HepG2 (cell line): ENCODE measurements around the gene SEC31A. TPM values are rescaled to one million over a fixed set of nuclear protein-coding genes. Genes with fewer than 3 reads are reported as not detected.
A peak's percentile ranks its signal among the peaks of the same experiment; 100 is the strongest.

ENCODE experiments used
- ARNT2 ChIP-seq: sonication (generic); formaldehyde crosslinking; IDR thresholded peaks from 2 replicates; pipeline ENCODE4 v1.8.0; 2022; ENCODE audit warnings: mild to moderate bottlenecking, low read depth, missing genetic modification reagents, moderate library complexity
- ATAD3A ChIP-seq: sonication (generic); formaldehyde crosslinking; IDR thresholded peaks from 2 replicates; pipeline ENCODE4 v1.4.0; 2020; ENCODE audit warnings: missing genetic modification reagents
- DR1 ChIP-seq: sonication (generic); formaldehyde crosslinking; IDR thresholded peaks from 2 replicates; pipeline ENCODE4 v1.8.0; 2021; ENCODE audit warnings: mild to moderate bottlenecking, missing genetic modification reagents, inconsistent platforms
- ELF1 ChIP-seq: sonication (generic); formaldehyde crosslinking; IDR thresholded peaks from 2 replicates; pipeline ENCODE4 v1.4.0; 2020; ENCODE audit warnings: missing genetic modification reagents
- ELF4 ChIP-seq: sonication (generic); formaldehyde crosslinking; IDR thresholded peaks from 2 replicates; pipeline ENCODE4 v1.5.0; 2020; ENCODE audit warnings: missing genetic modification reagents, mild to moderate bottlenecking, moderate library complexity, borderline replicate concordance
- GATA4 ChIP-seq: sonication (generic); IDR thresholded peaks from 2 replicates; pipeline ENCODE4 v1.6.1; 2016; ENCODE audit warnings: antibody characterized with exemption, low read depth, borderline replicate concordance
- GATAD1 ChIP-seq: IDR thresholded peaks from 2 replicates; pipeline ENCODE4 v1.6.1; 2016; ENCODE audit warnings: missing genetic modification reagents, missing compliant biosample characterization
- HNF4G ChIP-seq, 2 experiments: sonication (generic) in 1 of 2; formaldehyde crosslinking in 1 of 2; IDR thresholded peaks; 2 replicates each; pipeline versions ENCODE4 v1.4.0 to v1.6.1; 2011 to 2020; ENCODE audit warnings: borderline replicate concordance in 2 of 2, low read depth in 2 of 2, mild to moderate bottlenecking in 2 of 2, low read length in 1 of 2, missing genetic modification reagents in 1 of 2, moderate library complexity in 1 of 2
- HOXA5 ChIP-seq: sonication (generic); formaldehyde crosslinking; IDR thresholded peaks from 2 replicates; pipeline ENCODE4 v1.4.0; 2020; ENCODE audit warnings: missing genetic modification reagents
- NR0B2 ChIP-seq: sonication (generic); formaldehyde crosslinking; IDR thresholded peaks from 2 replicates; pipeline ENCODE4 v1.4.0; 2020; ENCODE audit warnings: mild to moderate bottlenecking, missing genetic modification reagents
- PAXIP1 ChIP-seq: sonication (generic); formaldehyde crosslinking; conservative IDR thresholded peaks from 2 replicates; pipeline ENCODE4 v1.4.0; 2020; ENCODE audit warnings: mild to moderate bottlenecking, missing genetic modification reagents, moderate library complexity
- RARG ChIP-seq: sonication (generic); formaldehyde crosslinking; IDR thresholded peaks from 2 replicates; pipeline ENCODE4 v1.4.0; 2020; ENCODE audit warnings: low read depth, mild to moderate bottlenecking, missing genetic modification reagents
- RBM39 ChIP-seq: fragments of 200-400 bp; formaldehyde crosslinking; IDR thresholded peaks from one replicate; pipeline ENCODE4 v1.6.1; 2018; ENCODE audit warnings: antibody characterized with exemption, mild to moderate bottlenecking, low read depth, low read length; ENCODE audit not compliant: poor library complexity, severe bottlenecking
- SETDB1 ChIP-seq: sonication (generic); formaldehyde crosslinking; IDR thresholded peaks from 2 replicates; pipeline ENCODE4 v1.5.1; 2020; ENCODE audit warnings: missing genetic modification reagents, mild to moderate bottlenecking, borderline replicate concordance
- SNAI1 ChIP-seq: sonication (generic); formaldehyde crosslinking; IDR thresholded peaks from 2 replicates; pipeline ENCODE4 v1.5.0; 2020; ENCODE audit warnings: mild to moderate bottlenecking, missing genetic modification reagents, borderline replicate concordance
- STAT6 ChIP-seq: sonication (generic); formaldehyde crosslinking; IDR thresholded peaks from 2 replicates; pipeline ENCODE4 v1.4.0; 2020; ENCODE audit warnings: missing genetic modification reagents, mild to moderate bottlenecking, borderline replicate concordance
- TFDP2 ChIP-seq: sonication (generic); formaldehyde crosslinking; IDR thresholded peaks from 2 replicates; pipeline ENCODE4 v1.4.0; 2020; ENCODE audit warnings: missing genetic modification reagents
- ZMYM3 ChIP-seq: sonication (generic); formaldehyde crosslinking; IDR thresholded peaks from 2 replicates; pipeline ENCODE4 v1.5.1; 2020; ENCODE audit warnings: mild to moderate bottlenecking, missing genetic modification reagents
- polyA plus RNA-seq, 8 experiments: library from polyadenylated mRNA; depleted of rRNA in 3 of 8; stranded (reverse) in 7 of 8; unstranded in 1 of 8; fragments of >200 nt; fragmentation: Illumina TruSeq in 4 of 8; extraction: Trizol in 4 of 8; gene quantifications; 2 replicates each; pipeline versions ENCODE4 v1.2.1 to v1.2.3, GENCODE V29; 2011 to 2016; ENCODE audit warnings: low read depth in 4 of 8, missing spikeins in 1 of 8, mixed read lengths in 1 of 8; ENCODE audit not compliant: insufficient read depth in 1 of 8
- total RNA-seq, 5 experiments: library from RNA; depleted of rRNA; stranded (reverse); fragments of >200 nt; fragmentation: Illumina TruSeq; extraction: Trizol; gene quantifications; 2 replicates each; pipeline ENCODE4 v1.2.3, GENCODE V29; 2016; ENCODE audit warnings: low read depth in 1 of 5

Gene SEC31A
- total and polyA plus RNA-seq, 2 of the 13 experiments (the other 11 are each of a cell fraction or from before 2014, with no cell fraction given) = 231 to 435 TPM

GRCh38 chr4:82890901-82891706 lies at the start of gene SEC31A (continued):
- TF ChIP-seq RBM39 = peak; percentile 83
- TF ChIP-seq HOXA5 (CRISPR knock-in tag) = peak; percentile 85
- TF ChIP-seq ELF1 (CRISPR knock-in tag) = peak; percentile 100
- TF ChIP-seq SETDB1 (CRISPR knock-in tag) = no peak
- TF ChIP-seq DR1 (CRISPR knock-in tag) = peak; percentile 96
- TF ChIP-seq GATA4 = no peak
- TF ChIP-seq TFDP2 (CRISPR knock-in tag) = peak; percentile 91
- TF ChIP-seq ZMYM3 (CRISPR knock-in tag) = peak; percentile 43; the same call in 1 of the 2 replicates
- TF ChIP-seq SNAI1 (CRISPR knock-in tag) = peak; percentile 86
- peak; percentile 91 for TF ChIP-seq GATAD1 (CRISPR knock-in tag)
- 0 out of 2 replicates have a peak, but pooled peaks have one; percentile 16 for TF ChIP-seq HNF4G (IDR thresholded peaks at IDR 0.05; ENCODE audit: borderline replicate concordance, low read depth, low read length)
- TF ChIP-seq HNF4G (CRISPR knock-in tag; IDR thresholded peaks at IDR 0.05; ENCODE audit: borderline replicate concordance, low read depth) = peak; percentile 49; the same call in 1 of the 2 replicates
- peak; percentile 69; the same call in 1 of the 2 replicates for TF ChIP-seq STAT6 (CRISPR knock-in tag)
- no peak for TF ChIP-seq ATAD3A (CRISPR knock-in tag)
- no peak; the same call in 1 of the 2 replicates for TF ChIP-seq RARG (CRISPR knock-in tag)
- peak; percentile 94 for TF ChIP-seq ELF4 (CRISPR knock-in tag)
- peak; percentile 86 for TF ChIP-seq ARNT2 (CRISPR knock-in tag)
- TF ChIP-seq PAXIP1 = peak; percentile 69
- peak; percentile 68; the same call in 1 of the 2 replicates for TF ChIP-seq NR0B2 (CRISPR knock-in tag)
